ENCODE measurements around the gene DST.

DST gene

DNA sequence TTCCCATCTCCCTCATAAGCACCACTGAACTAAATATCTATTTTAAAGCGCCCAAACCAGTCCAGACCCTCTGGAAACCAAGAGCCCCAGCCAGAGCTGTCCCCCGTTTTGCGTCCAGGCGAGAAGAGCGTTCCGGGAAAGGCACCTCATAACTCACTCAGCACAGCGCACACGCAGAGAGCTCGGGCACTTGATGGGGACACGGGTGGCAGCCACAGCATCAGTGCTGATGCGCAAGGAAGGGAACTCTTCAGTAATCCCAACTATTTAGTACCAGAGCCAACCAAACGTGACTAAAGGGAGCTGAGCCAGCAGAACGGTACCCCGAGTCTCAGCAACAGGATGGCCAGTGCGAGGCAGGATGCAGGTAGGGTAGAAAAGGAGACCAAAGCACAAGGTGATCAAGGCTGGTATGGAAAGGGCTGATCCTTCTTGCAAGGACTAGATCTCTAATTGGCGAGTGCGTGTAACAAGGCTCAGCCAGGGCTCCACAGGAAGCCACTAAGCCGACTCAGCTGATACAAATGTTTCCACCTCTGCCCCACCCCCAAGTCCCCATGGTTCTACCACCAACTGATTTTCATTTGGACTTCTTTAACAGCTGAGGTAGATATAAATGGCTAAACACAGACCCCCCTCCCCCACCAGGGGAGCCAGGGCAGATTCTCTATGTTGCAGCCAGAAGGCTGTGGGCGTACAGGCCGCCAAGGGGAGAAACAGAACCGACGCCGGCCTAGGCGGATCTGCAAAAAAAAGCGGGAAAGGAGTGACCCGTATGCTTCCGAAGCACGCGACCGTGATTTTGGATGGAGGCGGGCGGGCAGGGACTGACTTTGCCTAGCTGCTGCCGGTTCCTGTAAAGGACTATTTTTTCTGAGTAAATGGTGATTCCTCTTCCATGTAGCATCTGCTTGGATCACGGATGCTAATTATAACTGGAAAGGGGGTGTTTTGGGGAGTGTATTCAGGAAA is 211.8 kb downstream of the DST start:
- FAIRE-seq (no peak), DNase-seq (ENCODE audit: insufficient read length, low spot score) (no peak)
- TF ChIP-seq CTCF (IDR thresholded peaks at IDR 0.05; ENCODE audit: insufficient read depth, missing control alignments) = no peak

- FAIRE-seq (no peak), DNase-seq (ENCODE audit: insufficient read length, low spot score) (no peak)
- no peak for TF ChIP-seq CTCF (IDR thresholded peaks at IDR 0.05; ENCODE audit: insufficient read depth, missing control alignments)
These were observed 218.1 kb downstream of the DST start for GRCh38 chr6:56424542-56425083.

GRCh38 chr6:56424064-56424463 is 218.6 kb downstream of the DST start:
- DNase-seq (ENCODE audit: insufficient read length, low spot score) (no peak), FAIRE-seq (no peak)
- TF ChIP-seq CTCF (IDR thresholded peaks at IDR 0.05; ENCODE audit: insufficient read depth, missing control alignments) = no peak

DNA sequence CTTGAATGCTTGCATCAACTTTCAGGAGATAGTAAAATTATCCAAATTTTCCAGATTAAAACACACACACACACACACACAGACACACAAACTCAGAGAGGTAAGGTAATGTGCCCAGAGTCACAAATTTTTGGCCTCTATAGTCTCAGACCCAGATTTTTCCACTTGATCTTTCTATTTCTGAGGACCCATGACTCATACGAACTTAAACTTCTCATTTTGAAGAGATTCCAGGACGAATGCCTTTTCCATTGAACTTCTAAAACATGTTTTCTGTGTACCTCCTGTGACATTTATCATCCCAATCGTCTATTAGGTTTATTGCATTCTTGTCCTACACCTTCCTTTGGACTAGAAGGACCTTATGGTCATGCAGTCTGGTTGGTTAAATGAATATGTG is 222.4 kb downstream of the DST start:
- FAIRE-seq (no peak), DNase-seq (ENCODE audit: insufficient read length, low spot score) (no peak)
- no peak for TF ChIP-seq CTCF (IDR thresholded peaks at IDR 0.05; ENCODE audit: insufficient read depth, missing control alignments)

DNA sequence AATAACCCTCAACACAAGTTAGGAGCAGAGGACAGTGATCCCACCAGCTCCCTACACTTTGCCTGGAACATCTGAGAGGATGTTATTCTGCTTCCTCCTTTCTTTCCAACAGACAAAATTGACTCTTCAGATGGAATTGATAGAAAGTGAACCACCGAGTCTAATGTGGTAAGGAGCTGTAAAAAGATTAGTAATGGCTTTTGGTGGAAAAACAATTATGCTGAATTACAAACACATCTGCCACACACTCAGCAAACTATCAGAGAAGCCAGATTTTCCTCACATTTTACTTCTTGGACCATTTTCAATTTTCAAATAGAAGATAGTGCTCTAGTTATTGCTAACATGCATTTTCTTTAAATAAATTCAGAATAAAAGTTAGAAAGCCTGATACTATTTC is 223.5 kb downstream of the DST start:
- no peak for FAIRE-seq
- no peak for TF ChIP-seq CTCF (IDR thresholded peaks at IDR 0.05; ENCODE audit: insufficient read depth, missing control alignments)
- DNase-seq (ENCODE audit: insufficient read length, low spot score) = no peak

GRCh38 chr6:56417823-56418222 is 224.9 kb downstream of the DST start:
- DNase-seq (ENCODE audit: insufficient read length, low spot score) (no peak), FAIRE-seq (no peak)
- TF ChIP-seq CTCF (IDR thresholded peaks at IDR 0.05; ENCODE audit: insufficient read depth, missing control alignments) = no peak

DNA sequence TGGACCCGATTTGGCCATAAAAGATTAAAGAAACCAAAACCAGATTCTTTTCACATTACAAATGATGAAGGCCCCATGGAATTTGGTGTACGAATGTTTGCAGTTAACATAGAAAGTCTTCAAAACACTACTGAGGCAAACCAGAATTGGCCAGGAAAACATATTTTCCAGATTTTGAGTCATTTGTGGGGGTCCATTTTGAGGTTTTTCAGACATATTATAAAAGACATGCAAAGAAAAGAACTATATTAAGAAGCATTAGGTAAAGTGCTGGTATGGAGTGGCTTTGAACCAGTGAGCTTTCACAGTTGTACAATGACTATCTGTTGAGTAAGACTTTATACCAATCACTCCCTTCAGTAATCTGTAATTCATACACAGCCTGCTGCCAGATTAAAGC is 226.4 kb downstream of the DST start:
- no peak for TF ChIP-seq CTCF (IDR thresholded peaks at IDR 0.05; ENCODE audit: insufficient read depth, missing control alignments)
- DNase-seq (ENCODE audit: insufficient read length, low spot score) = no peak
- no peak for FAIRE-seq

Data from D721Med (cell line).